Measurements from ENCODE around the gene MSLN.
"Not testable (repeated sequence)": the region's sequence is repeated elsewhere in the genome, so short reads cannot be mapped to it uniquely, and the experiment has no call there.

MSLN gene

GRCh38 chr16:761625-762513 lies 1.3 kb downstream of the MSLN start:
- DNase-seq = no peak

GRCh38 chr16:762595-763268 lies 2.2 kb downstream of the MSLN start:
- DNase-seq = no peak

GRCh38 chr16:763369-764183 lies 3.0 kb downstream of the MSLN start:
- DNase-seq = no peak

- DNase-seq = no peak
These were observed 3.7 kb downstream of the MSLN start for GRCh38 chr16:764184-764750.

GRCh38 chr16:764848-765487 lies 4.4 kb downstream of the MSLN start:
- DNase-seq = no peak

GRCh38 chr16:765488-765865 lies 4.9 kb downstream of the MSLN start:
- no peak for DNase-seq

- no peak for DNase-seq
These were observed 5.7 kb downstream of the MSLN start for GRCh38 chr16:766008-766819.

- DNase-seq = no peak
These were observed 6.5 kb downstream of the MSLN start for GRCh38 chr16:766820-767640.

- DNase-seq = no peak
These were observed 7.3 kb downstream of the MSLN start for GRCh38 chr16:767743-768235.

GRCh38 chr16:768428-768827 lies 7.9 kb downstream of the MSLN start:
- no peak for DNase-seq

GRCh38 chr16:769184-769784 lies 8.8 kb downstream of the MSLN start:
- DNase-seq = no peak

- no peak for DNase-seq
These were observed 9.4 kb downstream of the MSLN start for GRCh38 chr16:769934-770333.

- DNase-seq = no peak
These were observed 9.9 kb downstream of the MSLN start for GRCh38 chr16:770411-770810.

- DNase-seq = no peak
These were observed 12.4 kb downstream of the MSLN start for GRCh38 chr16:772959-773358.

GRCh38 chr16:774086-775001 lies 13.8 kb downstream of the MSLN start:
- DNase-seq = no peak

GRCh38 chr16:775236-775796 lies 14.8 kb downstream of the MSLN start:
- no peak for DNase-seq

GRCh38 chr16:776298-776697 lies 15.8 kb downstream of the MSLN start:
- DNase-seq = not testable (repeated sequence)

- DNase-seq = no peak
These were observed 16.3 kb downstream of the MSLN start for GRCh38 chr16:776824-777223.

- no peak for DNase-seq
These were observed 17.3 kb downstream of the MSLN start for GRCh38 chr16:777826-778225.
